Liver (tissue), 9 donors: ENCODE data around the gene TCF7L2. TPM values are rescaled to one million over a fixed set of nuclear protein-coding genes. Genes with fewer than 3 reads are reported as not detected.

Source experiments
- DNase-seq: peaks from one replicate; pipeline ENCODE4 v3.0.0-alpha.2; 2017; ENCODE audit warnings: low spot score
- H3K27ac ChIP-seq, 2 donors: one replicate each; pipeline ENCODE4 v1.7.0; 2013; ENCODE audit warnings: inconsistent platforms in 2 of 2, low read length in 2 of 2, control low read depth in 1 of 2, low read depth in 1 of 2, mild to moderate bottlenecking in 1 of 2
- H3K27me3 ChIP-seq, 4 donors: one replicate each; pipeline versions ENCODE4 v1.6.1 to v1.7.0; 2013; ENCODE audit warnings: low read length in 3 of 4, inconsistent platforms in 1 of 4, mild to moderate bottlenecking in 1 of 4, moderate library complexity in 1 of 4; ENCODE audit not compliant: control insufficient read depth in 4 of 4, insufficient read depth in 4 of 4
- H3K36me3 ChIP-seq, 4 donors: one replicate each; pipeline versions ENCODE4 v1.6.1 to v1.7.0; 2013; ENCODE audit warnings: low read length in 3 of 4, mild to moderate bottlenecking in 3 of 4, low read depth in 1 of 4, moderate library complexity in 1 of 4; ENCODE audit not compliant: control insufficient read depth in 4 of 4, insufficient read depth in 3 of 4
- H3K4me1 ChIP-seq, 4 donors: one replicate each; pipeline versions ENCODE4 v1.6.1 to v1.7.0; 2013; ENCODE audit warnings: low read length in 3 of 4, mild to moderate bottlenecking in 3 of 4, moderate library complexity in 1 of 4; ENCODE audit not compliant: control insufficient read depth in 4 of 4, insufficient read depth in 4 of 4
- H3K4me3 ChIP-seq, 3 donors: one replicate each; pipeline versions ENCODE4 v1.6.1 to v1.7.0; 2013; ENCODE audit warnings: low read length in 3 of 3, control low read depth in 1 of 3, low read depth in 1 of 3, mild to moderate bottlenecking in 1 of 3
- H3K9ac ChIP-seq, 2 donors: one replicate each; pipeline ENCODE4 v1.7.0; 2013; ENCODE audit warnings: low read length in 2 of 2, mild to moderate bottlenecking in 2 of 2, moderate library complexity in 2 of 2, control low read depth in 1 of 2, low read depth in 1 of 2
- H3K9me3 ChIP-seq, 4 donors: one replicate each; pipeline versions ENCODE4 v1.6.1 to v1.7.0; 2013; ENCODE audit warnings: low read length in 3 of 4; ENCODE audit not compliant: control insufficient read depth in 4 of 4
- EGR1 ChIP-seq, 2 donors: IDR thresholded peaks; 2 replicates each; pipeline ENCODE4 v1.6.1; 2016 to 2018; ENCODE audit warnings: antibody characterized with exemption in 2 of 2, low read depth in 2 of 2
- FOXA1 ChIP-seq: IDR thresholded peaks from 2 replicates; pipeline ENCODE4 v1.6.1; 2016; ENCODE audit warnings: antibody characterized with exemption
- FOXA2 ChIP-seq: IDR thresholded peaks from 2 replicates; pipeline ENCODE4 v1.6.1; 2016; ENCODE audit warnings: antibody characterized with exemption
- GABPA ChIP-seq, 2 donors: IDR thresholded peaks in 1 of 2; conservative IDR thresholded peaks in 1 of 2; 2 replicates each; pipeline ENCODE4 v1.6.1; 2016; ENCODE audit warnings: antibody characterized with exemption in 2 of 2, mild to moderate bottlenecking in 1 of 2, moderate library complexity in 1 of 2
- HNF4A ChIP-seq, 2 donors: conservative IDR thresholded peaks; 2 replicates each; pipeline ENCODE4 v1.6.1; 2016; ENCODE audit warnings: antibody characterized with exemption in 2 of 2, mild to moderate bottlenecking in 2 of 2
- HNF4G ChIP-seq: IDR thresholded peaks from 2 replicates; pipeline ENCODE4 v1.6.1; 2016; ENCODE audit warnings: antibody characterized with exemption
- JUND ChIP-seq, 2 donors: IDR thresholded peaks; 2 replicates each; pipeline ENCODE4 v1.6.1; 2016; ENCODE audit warnings: antibody characterized with exemption in 2 of 2
- NR2F2 ChIP-seq: IDR thresholded peaks from 2 replicates; pipeline ENCODE4 v1.6.1; 2016; ENCODE audit warnings: antibody characterized with exemption
- RAD21 ChIP-seq, 2 donors: IDR thresholded peaks; 2 replicates each; pipeline ENCODE4 v1.6.1; 2016; ENCODE audit warnings: antibody characterized with exemption in 2 of 2, mild to moderate bottlenecking in 2 of 2
- RXRA ChIP-seq, 2 donors: IDR thresholded peaks; 2 replicates each; pipeline ENCODE4 v1.6.1; 2017 to 2018; ENCODE audit warnings: antibody characterized with exemption in 2 of 2, mild to moderate bottlenecking in 1 of 2
- SP1 ChIP-seq: IDR thresholded peaks from 2 replicates; pipeline ENCODE4 v1.6.1; 2018; ENCODE audit warnings: antibody characterized with exemption, mild to moderate bottlenecking
- TAF1 ChIP-seq: conservative IDR thresholded peaks from 2 replicates; pipeline ENCODE4 v1.6.1; 2016; ENCODE audit warnings: antibody characterized with exemption, mild to moderate bottlenecking
- YY1 ChIP-seq: IDR thresholded peaks from 2 replicates; pipeline ENCODE4 v1.6.1; 2016; ENCODE audit warnings: antibody characterized with exemption, mild to moderate bottlenecking
- WGBS: extraction: QIAGEN DNeasy Blood & Tissue Kit; methylation state at CpG from one replicate; pipeline ENCODE4 v1.1.7; 2013; 5-methylcytosine and 5-hydroxymethylcytosine counted together
- polyA plus RNA-seq, 2 donors: library from polyadenylated mRNA; stranded (reverse) in 1 of 2; unstranded in 1 of 2; fragments of 200-250 nt in 1 of 2; fragments of >200 nt in 1 of 2; fragmentation: Nextera tagmentation in 1 of 2; extraction: Ambion mirVana in 1 of 2; gene quantifications; one replicate each; pipeline versions ENCODE4 v1.2.1 to v1.2.3, GENCODE V29; 2013 to 2015
- total RNA-seq, 2 donors: library from RNA; depleted of rRNA; stranded (reverse); fragments of >200 nt; gene quantifications; one replicate each; pipeline ENCODE4 v1.2.3, GENCODE V29; 2014
- TF ChIP-seq, protein P1 (sequence below): IDR thresholded peaks from 2 replicates; pipeline ENCODE4 v1.6.1; 2016; ENCODE audit warnings: antibody characterized with exemption
- TF ChIP-seq, protein P2 (sequence below): IDR thresholded peaks from 2 replicates; pipeline ENCODE4 v1.6.1; 2016; ENCODE audit warnings: antibody characterized with exemption
- TF ChIP-seq, protein P3 (sequence below): IDR thresholded peaks from 2 replicates; pipeline ENCODE4 v1.6.1; 2016; ENCODE audit warnings: antibody characterized with exemption, mild to moderate bottlenecking
- TF ChIP-seq, protein P4 (sequence below): IDR thresholded peaks from 2 replicates; pipeline ENCODE4 v1.6.1; 2016; ENCODE audit warnings: antibody characterized with exemption
- TF ChIP-seq, protein P5 (sequence below): fragments of 150-350 bp; IDR thresholded peaks from 2 replicates; pipeline ENCODE4 v1.5.1; 2017; ENCODE audit warnings: improper control_type of control experiment, low read depth, low read length; ENCODE audit not compliant: missing input control
- donor health status: healthy.
- donor health status: healthy.
- donor health status: healthy.
- donor health status: healthy.
- donor health status: healthy.

TCF7L2 gene
- total and polyA plus RNA-seq, 4 donors, result 4.9 to 18.0 (median 8.3) TPM

DNA sequence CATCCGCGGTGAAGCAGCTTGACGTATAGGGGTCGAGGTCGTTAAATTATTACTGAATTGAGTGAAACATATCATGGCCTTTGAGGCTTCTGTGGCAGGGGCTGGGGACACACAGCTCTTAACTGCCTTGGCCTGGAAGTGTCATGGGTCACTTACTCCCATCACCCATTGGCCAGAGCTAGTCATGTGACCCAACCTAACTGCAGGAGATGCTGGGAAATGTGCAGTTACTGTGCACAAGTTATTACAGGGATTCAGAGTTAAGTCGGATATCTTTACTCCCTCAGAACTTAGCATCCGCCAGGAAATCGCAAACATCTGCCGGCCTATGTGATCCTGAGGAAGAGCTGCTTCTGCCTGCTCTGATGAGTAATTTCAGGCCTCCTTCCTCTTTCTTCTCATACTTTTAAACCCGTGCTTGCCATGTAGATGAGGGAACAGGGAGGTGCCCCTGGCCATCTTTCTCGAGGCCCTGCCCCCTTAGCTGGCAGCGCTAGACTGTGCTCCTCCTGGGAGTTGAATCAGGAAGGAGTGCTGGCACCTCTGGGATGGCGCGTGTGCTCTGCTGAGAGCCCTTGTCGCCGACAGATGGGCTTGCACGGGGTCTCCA is 203.6 kb downstream of the TCF7L2 start:
- DNase-seq, result no peak
- peaks cover 15 to 82% (median 70%) of the 10 kb centered on the region in 4 donors for H3K36me3 ChIP-seq

DNA sequence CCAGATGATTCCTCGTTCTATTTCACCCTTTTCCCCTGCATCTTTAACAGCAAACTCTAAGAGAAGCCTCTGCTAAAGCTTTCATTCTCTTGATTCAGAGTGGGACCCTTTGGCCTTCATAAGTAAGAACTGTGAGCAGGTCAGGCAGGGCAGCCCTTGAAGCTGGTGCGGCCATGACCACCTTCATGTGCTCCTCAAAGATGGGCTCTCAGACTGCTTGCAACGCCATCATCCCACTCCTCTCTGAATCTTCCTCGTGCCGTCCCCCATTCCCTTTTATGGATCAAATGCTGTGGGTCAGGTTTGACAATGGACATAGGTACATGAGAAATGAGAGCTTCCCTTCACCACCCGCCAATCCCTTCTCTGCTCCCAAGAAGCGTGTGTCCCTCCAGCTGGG is 207.4 kb downstream of the TCF7L2 start:
- no peak for DNase-seq
- TF ChIP-seq, protein P1, sequence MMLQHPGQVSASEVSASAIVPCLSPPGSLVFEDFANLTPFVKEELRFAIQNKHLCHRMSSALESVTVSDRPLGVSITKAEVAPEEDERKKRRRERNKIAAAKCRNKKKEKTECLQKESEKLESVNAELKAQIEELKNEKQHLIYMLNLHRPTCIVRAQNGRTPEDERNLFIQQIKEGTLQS, result no peak
- TF ChIP-seq FOXA1 (no peak), JUND (IDR thresholded peaks at IDR 0.05) (no peak), TAF1 (no peak), NR2F2 (no peak), HNF4A (conservative IDR thresholded peaks at IDR 0.05) (no peak), SP1 (no peak), FOXA2 (no peak), HNF4G (no peak), EGR1 (IDR thresholded peaks at IDR 0.05; ENCODE audit: low read depth in 2 of 2) (no peak), GABPA (IDR thresholded peaks at IDR 0.05 in 1 of 2, conservative IDR thresholded peaks at IDR 0.05 in 1 of 2) (no peak), RXRA (IDR thresholded peaks at IDR 0.05) (no peak), YY1 (no peak), RAD21 (IDR thresholded peaks at IDR 0.05) (no peak)
- TF ChIP-seq, protein P2, sequence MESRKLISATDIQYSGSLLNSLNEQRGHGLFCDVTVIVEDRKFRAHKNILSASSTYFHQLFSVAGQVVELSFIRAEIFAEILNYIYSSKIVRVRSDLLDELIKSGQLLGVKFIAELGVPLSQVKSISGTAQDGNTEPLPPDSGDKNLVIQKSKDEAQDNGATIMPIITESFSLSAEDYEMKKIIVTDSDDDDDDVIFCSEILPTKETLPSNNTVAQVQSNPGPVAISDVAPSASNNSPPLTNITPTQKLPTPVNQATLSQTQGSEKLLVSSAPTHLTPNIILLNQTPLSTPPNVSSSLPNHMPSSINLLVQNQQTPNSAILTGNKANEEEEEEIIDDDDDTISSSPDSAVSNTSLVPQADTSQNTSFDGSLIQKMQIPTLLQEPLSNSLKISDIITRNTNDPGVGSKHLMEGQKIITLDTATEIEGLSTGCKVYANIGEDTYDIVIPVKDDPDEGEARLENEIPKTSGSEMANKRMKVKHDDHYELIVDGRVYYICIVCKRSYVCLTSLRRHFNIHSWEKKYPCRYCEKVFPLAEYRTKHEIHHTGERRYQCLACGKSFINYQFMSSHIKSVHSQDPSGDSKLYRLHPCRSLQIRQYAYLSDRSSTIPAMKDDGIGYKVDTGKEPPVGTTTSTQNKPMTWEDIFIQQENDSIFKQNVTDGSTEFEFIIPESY, result no peak
- TF ChIP-seq, protein P3, sequence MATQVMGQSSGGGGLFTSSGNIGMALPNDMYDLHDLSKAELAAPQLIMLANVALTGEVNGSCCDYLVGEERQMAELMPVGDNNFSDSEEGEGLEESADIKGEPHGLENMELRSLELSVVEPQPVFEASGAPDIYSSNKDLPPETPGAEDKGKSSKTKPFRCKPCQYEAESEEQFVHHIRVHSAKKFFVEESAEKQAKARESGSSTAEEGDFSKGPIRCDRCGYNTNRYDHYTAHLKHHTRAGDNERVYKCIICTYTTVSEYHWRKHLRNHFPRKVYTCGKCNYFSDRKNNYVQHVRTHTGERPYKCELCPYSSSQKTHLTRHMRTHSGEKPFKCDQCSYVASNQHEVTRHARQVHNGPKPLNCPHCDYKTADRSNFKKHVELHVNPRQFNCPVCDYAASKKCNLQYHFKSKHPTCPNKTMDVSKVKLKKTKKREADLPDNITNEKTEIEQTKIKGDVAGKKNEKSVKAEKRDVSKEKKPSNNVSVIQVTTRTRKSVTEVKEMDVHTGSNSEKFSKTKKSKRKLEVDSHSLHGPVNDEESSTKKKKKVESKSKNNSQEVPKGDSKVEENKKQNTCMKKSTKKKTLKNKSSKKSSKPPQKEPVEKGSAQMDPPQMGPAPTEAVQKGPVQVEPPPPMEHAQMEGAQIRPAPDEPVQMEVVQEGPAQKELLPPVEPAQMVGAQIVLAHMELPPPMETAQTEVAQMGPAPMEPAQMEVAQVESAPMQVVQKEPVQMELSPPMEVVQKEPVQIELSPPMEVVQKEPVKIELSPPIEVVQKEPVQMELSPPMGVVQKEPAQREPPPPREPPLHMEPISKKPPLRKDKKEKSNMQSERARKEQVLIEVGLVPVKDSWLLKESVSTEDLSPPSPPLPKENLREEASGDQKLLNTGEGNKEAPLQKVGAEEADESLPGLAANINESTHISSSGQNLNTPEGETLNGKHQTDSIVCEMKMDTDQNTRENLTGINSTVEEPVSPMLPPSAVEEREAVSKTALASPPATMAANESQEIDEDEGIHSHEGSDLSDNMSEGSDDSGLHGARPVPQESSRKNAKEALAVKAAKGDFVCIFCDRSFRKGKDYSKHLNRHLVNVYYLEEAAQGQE, result no peak
- TF ChIP-seq, protein P4, sequence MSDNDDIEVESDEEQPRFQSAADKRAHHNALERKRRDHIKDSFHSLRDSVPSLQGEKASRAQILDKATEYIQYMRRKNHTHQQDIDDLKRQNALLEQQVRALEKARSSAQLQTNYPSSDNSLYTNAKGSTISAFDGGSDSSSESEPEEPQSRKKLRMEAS, result no peak
- TF ChIP-seq, protein P5, sequence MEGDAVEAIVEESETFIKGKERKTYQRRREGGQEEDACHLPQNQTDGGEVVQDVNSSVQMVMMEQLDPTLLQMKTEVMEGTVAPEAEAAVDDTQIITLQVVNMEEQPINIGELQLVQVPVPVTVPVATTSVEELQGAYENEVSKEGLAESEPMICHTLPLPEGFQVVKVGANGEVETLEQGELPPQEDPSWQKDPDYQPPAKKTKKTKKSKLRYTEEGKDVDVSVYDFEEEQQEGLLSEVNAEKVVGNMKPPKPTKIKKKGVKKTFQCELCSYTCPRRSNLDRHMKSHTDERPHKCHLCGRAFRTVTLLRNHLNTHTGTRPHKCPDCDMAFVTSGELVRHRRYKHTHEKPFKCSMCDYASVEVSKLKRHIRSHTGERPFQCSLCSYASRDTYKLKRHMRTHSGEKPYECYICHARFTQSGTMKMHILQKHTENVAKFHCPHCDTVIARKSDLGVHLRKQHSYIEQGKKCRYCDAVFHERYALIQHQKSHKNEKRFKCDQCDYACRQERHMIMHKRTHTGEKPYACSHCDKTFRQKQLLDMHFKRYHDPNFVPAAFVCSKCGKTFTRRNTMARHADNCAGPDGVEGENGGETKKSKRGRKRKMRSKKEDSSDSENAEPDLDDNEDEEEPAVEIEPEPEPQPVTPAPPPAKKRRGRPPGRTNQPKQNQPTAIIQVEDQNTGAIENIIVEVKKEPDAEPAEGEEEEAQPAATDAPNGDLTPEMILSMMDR, result no peak
- no peak overlapping the region for H3K9ac ChIP-seq
- peaks cover 8 to 64% (median 58%) of the 10 kb centered on the region in 4 donors for H3K36me3 ChIP-seq
- no peaks in the 10 kb centered on the region for H3K9me3 ChIP-seq
- H3K4me1 ChIP-seq, result peaks cover 0 to 2% (median 0%) of the 10 kb centered on the region in 4 donors
- no peak overlapping the region for H3K4me3 ChIP-seq
- H3K27ac ChIP-seq, result no peak overlapping the region
- no peaks in the 10 kb centered on the region for H3K27me3 ChIP-seq
- WGBS, result 96% methylated on average over 7 of the region's 7 CpGs

More for the DNA sequence above, 203.6 kb downstream of the TCF7L2 start:
- H3K27ac ChIP-seq, result no peak overlapping the region
- no peaks in the 10 kb centered on the region for H3K4me1 ChIP-seq
- TF ChIP-seq FOXA1 (no peak), RAD21 (IDR thresholded peaks at IDR 0.05) (no peak)
- TF ChIP-seq, protein P3, result no peak
- H3K9me3 ChIP-seq, result no peaks in the 10 kb centered on the region
- H3K9ac ChIP-seq, result no peak overlapping the region
- WGBS, result 95% methylated on average over 17 of the region's 17 CpGs
- H3K27me3 ChIP-seq, result no peaks in the 10 kb centered on the region
- no peak overlapping the region for H3K4me3 ChIP-seq
